Measurements from ENCODE around the gene ACBD7. TPM values are rescaled to one million over a fixed set of nuclear protein-coding genes. Genes with fewer than 3 reads are reported as not detected.

Gene ACBD7
- 0.59 TPM for polyA plus RNA-seq (ENCODE audit: insufficient read length)

GRCh38 chr10:15088428-15089261, at the start of gene ACBD7:
Gene ACBD7 (minus strand): TSS chr10:15088776. CDS start chr10:15088728, 48 bp downstream.
- peak; percentile 81 for DNase-seq

- DNase-seq: no peak
Observed at GRCh38 chr10:15137636-15138035, 49.1 kb upstream of the ACBD7 start.

GRCh38 chr10:15137036-15137359, 48.4 kb upstream of the ACBD7 start:
- no peak for DNase-seq

GRCh38 chr10:15136129-15137035, 47.8 kb upstream of the ACBD7 start:
- no peak for DNase-seq

GRCh38 chr10:15131330-15131729, 42.8 kb upstream of the ACBD7 start:
- DNase-seq: no peak

- DNase-seq: no peak
Observed at GRCh38 chr10:15124908-15125307, 36.3 kb upstream of the ACBD7 start.

- no peak for DNase-seq
Observed at GRCh38 chr10:15124190-15124589, 35.6 kb upstream of the ACBD7 start.

- DNase-seq: no peak
Observed at GRCh38 chr10:15123749-15124184, 35.2 kb upstream of the ACBD7 start.

- no peak for DNase-seq
Observed at GRCh38 chr10:15122477-15123030, 34.0 kb upstream of the ACBD7 start.

GRCh38 chr10:15121707-15122106, 33.1 kb upstream of the ACBD7 start:
- no peak for DNase-seq

GRCh38 chr10:15120523-15120922, 31.9 kb upstream of the ACBD7 start:
- DNase-seq: no peak

- DNase-seq: no peak
Observed at GRCh38 chr10:15118615-15119014, 30.0 kb upstream of the ACBD7 start.

- no peak for DNase-seq
Observed at GRCh38 chr10:15116225-15116624, 27.6 kb upstream of the ACBD7 start.

GRCh38 chr10:15113766-15114165, 25.2 kb upstream of the ACBD7 start:
- no peak for DNase-seq

- no peak for DNase-seq
Observed at GRCh38 chr10:15112657-15113056, 24.1 kb upstream of the ACBD7 start.

- DNase-seq: peak; percentile 59
Observed at GRCh38 chr10:15106352-15107013, 17.9 kb upstream of the ACBD7 start.

GRCh38 chr10:15103513-15103912, 14.9 kb upstream of the ACBD7 start:
- DNase-seq: no peak

GRCh38 chr10:15099886-15100285, 11.3 kb upstream of the ACBD7 start:
- no peak for DNase-seq

- DNase-seq: peak; percentile 96
Observed at GRCh38 chr10:15097011-15097812, 8.6 kb upstream of the ACBD7 start, which contains the start of gene RPP38. Gene RPP38 (plus strand): TSS chr10:15097355. CDS start chr10:15103315, 5,960 bp downstream.

GRCh38 chr10:15096661-15097010, 8.1 kb upstream of the ACBD7 start:
- DNase-seq: no peak

- no peak for DNase-seq
Observed at GRCh38 chr10:15092855-15093408, 4.4 kb upstream of the ACBD7 start.

All from hindlimb muscle (tissue), 1 donor.